ENCODE data around the gene GREB1. TPM values are rescaled to one million over a fixed set of nuclear protein-coding genes. Genes with fewer than 3 reads are reported as not detected.

GREB1 gene
- total RNA-seq, 1 experiment from 2014 or later, result 0.37 TPM

DNA sequence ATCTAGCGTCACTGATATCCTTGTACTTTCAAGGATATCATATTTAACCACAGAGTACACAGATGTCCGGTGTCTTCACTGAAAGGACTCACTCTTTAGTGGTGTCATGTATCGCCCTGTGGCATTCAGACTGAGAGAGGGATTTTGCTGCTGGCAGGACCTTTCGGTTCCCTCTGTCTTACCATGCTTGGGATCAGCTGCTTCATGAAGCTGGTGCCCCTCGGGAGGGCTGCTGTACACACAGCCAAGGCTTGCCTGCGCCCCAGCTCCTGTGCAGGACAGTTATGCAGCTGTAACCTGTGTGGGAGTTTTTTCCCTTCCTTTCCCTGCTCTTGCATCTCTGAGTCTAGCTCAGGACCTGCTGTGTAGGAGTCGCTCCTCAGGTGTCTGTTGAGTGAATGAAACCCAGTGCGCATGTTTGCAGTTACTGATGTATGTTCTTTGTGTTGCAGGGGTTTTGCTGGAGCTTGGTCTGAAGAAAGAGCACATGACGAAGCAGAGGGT is 64.4 kb downstream of the GREB1 start:
- DNase-seq, result peak in 1 of 2 experiments; percentile 48
- no peaks in the 10 kb centered on the region for H3K9me2 ChIP-seq (ENCODE audit: insufficient read depth)
- no TSS peak for BruUV-seq (replicated peaks)
- no peaks in the 10 kb centered on the region for H3K36me3 ChIP-seq (ENCODE audit: low read depth)
- no peak overlapping the region for H3K27ac ChIP-seq
- H4K20me1 ChIP-seq (ENCODE audit: insufficient read depth), result no peaks in the 10 kb centered on the region
- H2AFZ ChIP-seq, result no peak overlapping the region
- no peaks in the 10 kb centered on the region for H3K9me3 ChIP-seq (ENCODE audit: insufficient read depth, low read depth)
- ChIA-PET CTCF (no interaction called here), POLR2A (ENCODE audit: unreplicated experiment) (no interaction called here)
- H3K4me1 ChIP-seq (replicated peaks; ENCODE audit: insufficient read depth), result peaks cover 11% of the 10 kb centered on the region
- TF ChIP-seq EZH2 (IDR thresholded peaks at IDR 0.05; ENCODE audit: low read depth), result no peak
- TF ChIP-seq CTCF (conservative IDR thresholded peaks at IDR 0.05), result no peak
- H3K79me2 ChIP-seq (ENCODE audit: low read depth), result no peaks in the 10 kb centered on the region
- H3K4me2 ChIP-seq, result peak overlapping the region; percentile 17
- no peak overlapping the region for H3K4me3 ChIP-seq
- peaks cover 54% of the 10 kb centered on the region for H3K27me3 ChIP-seq (ENCODE audit: insufficient read depth, low read depth)
- intact Hi-C loops (cut with micrococcal nuclease; ENCODE audit: unreplicated experiment), result no loop called here
- peaks cover 12% of the 10 kb centered on the region; the same call in 1 of the 2 replicates for H3F3A ChIP-seq (ENCODE audit: insufficient read depth, low read depth)

DNA sequence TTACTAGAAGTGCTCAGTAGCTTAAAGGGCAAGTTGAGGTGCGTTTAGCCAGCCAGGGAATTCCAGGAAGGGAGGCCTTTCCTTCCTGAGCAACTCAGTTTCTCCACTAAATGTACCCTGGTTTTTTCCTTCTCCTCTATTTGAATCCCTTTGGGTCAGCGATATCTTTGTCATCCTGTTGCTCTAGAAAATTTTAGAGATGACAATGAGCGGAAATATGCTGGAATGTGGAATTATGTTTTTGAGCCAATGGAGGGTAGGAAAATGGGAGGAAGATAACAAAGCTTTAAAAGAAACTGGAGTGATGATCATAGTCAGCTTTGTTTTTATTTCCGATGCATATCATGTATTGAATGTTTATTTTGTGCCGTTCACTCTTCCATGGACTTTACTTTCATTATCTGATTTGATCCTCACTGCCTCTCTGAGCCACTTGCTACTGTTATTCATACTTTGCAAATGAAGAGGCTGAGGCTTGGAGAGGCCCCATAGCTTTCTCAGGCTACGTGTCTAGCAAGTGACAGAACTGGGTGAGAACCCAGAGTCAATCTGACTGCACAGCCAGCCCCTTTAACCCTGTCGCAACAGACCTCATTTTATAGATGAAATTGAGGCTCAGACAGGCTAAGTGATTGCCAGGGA is 68.8 kb downstream of the GREB1 start:
- no peak overlapping the region for H3K4me2 ChIP-seq
- no peak for TF ChIP-seq CTCF (conservative IDR thresholded peaks at IDR 0.05)
- no peak for TF ChIP-seq EZH2 (IDR thresholded peaks at IDR 0.05; ENCODE audit: low read depth)
- no TSS peak for BruUV-seq (replicated peaks)
- H3K36me3 ChIP-seq (ENCODE audit: low read depth), result no peaks in the 10 kb centered on the region
- no peaks in the 10 kb centered on the region for H3K79me2 ChIP-seq (ENCODE audit: low read depth)
- no peak overlapping the region for H3K27ac ChIP-seq
- H2AFZ ChIP-seq, result no peak overlapping the region
- no peak overlapping the region for H3K4me3 ChIP-seq
- H3K9me3 ChIP-seq (ENCODE audit: insufficient read depth, low read depth), result no peaks in the 10 kb centered on the region
- H3K4me1 ChIP-seq (replicated peaks; ENCODE audit: insufficient read depth), result peaks cover 9% of the 10 kb centered on the region
- CTCF ChIA-PET, result no interaction called here
- no peaks in the 10 kb centered on the region for H3K9me2 ChIP-seq (ENCODE audit: insufficient read depth)
- no peak for DNase-seq
- peaks cover 59% of the 10 kb centered on the region for H3K27me3 ChIP-seq (ENCODE audit: insufficient read depth, low read depth)
- H3F3A ChIP-seq (ENCODE audit: insufficient read depth, low read depth), result peaks cover 11% of the 10 kb centered on the region; the same call in 1 of the 2 replicates
- intact Hi-C loops (cut with micrococcal nuclease; ENCODE audit: unreplicated experiment), result loop anchor here (5.0 kb wide), 1 partner anchor 175 kb away; no protein-coding TSS in a partner anchor
- POLR2A ChIA-PET (ENCODE audit: unreplicated experiment), result no interaction called here
- H4K20me1 ChIP-seq (ENCODE audit: insufficient read depth), result no peaks in the 10 kb centered on the region

DNA sequence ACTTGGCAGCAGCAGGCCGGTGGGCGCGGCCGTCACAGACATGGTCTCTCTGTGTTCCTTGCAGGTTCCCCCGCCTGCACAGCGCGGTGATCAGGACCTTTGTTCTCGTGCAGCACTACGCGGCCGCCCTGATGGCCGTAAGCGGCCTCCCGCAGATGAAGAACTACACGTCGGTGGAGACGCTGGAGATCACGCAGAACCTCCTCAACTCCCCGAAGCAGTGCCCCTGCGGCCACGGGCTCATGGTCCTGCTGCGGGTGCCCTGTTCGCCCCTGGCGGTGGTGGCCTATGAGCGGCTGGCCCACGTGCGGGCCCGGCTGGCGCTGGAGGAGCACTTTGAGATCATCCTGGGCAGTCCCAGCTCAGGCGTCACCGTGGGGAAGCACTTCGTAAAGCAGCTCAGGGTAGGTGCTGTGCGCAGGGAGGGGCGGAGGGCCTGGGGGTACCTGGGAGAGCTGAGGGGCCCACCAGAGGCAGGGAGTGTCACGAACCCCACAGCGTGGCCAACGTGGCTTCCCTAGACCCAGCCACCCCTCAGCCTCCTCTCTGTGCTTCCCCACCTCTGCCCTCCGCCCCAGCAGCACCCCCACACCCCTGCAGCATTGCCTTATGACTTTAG is 76.9 kb downstream of the GREB1 start:
- H3K27me3 ChIP-seq (ENCODE audit: insufficient read depth, low read depth), result 0 out of 2 replicates have a peak, but pooled peaks cover 8% of the 10 kb centered on the region
- H3K79me2 ChIP-seq (ENCODE audit: low read depth), result no peaks in the 10 kb centered on the region
- no peak overlapping the region for H3K27ac ChIP-seq
- H3K4me2 ChIP-seq, result no peak overlapping the region
- no TSS peak for BruUV-seq (replicated peaks)
- no peaks in the 10 kb centered on the region for H3F3A ChIP-seq (ENCODE audit: insufficient read depth, low read depth)
- TF ChIP-seq EZH2 (IDR thresholded peaks at IDR 0.05; ENCODE audit: low read depth), result no peak
- TF ChIP-seq CTCF (conservative IDR thresholded peaks at IDR 0.05), result no peak
- ChIA-PET CTCF (interaction anchor here (0.7 kb wide), 1 partner anchor 349 kb away, joined by 14 read pairs; no protein-coding TSS in a partner anchor), POLR2A (ENCODE audit: unreplicated experiment) (no interaction called here)
- no peaks in the 10 kb centered on the region for H3K9me3 ChIP-seq (ENCODE audit: insufficient read depth, low read depth)
- no peak overlapping the region for H3K4me3 ChIP-seq
- H4K20me1 ChIP-seq (ENCODE audit: insufficient read depth), result no peaks in the 10 kb centered on the region
- no peaks in the 10 kb centered on the region for H3K9me2 ChIP-seq (ENCODE audit: insufficient read depth)
- intact Hi-C loops (cut with micrococcal nuclease; ENCODE audit: unreplicated experiment), result no loop called here
- no peak for DNase-seq
- H3K36me3 ChIP-seq (ENCODE audit: low read depth), result no peaks in the 10 kb centered on the region
- H2AFZ ChIP-seq, result no peak overlapping the region
- H3K4me1 ChIP-seq (replicated peaks; ENCODE audit: insufficient read depth), result 0 out of 2 replicates have a peak, but pooled peaks cover 3% of the 10 kb centered on the region
